ENCODE measurements around the gene GRN.

- TF ChIP-seq POLR2AphosphoS5 (IDR thresholded peaks at IDR 0.05) (no peak), CTCF (IDR thresholded peaks at IDR 0.05) (no peak), POLR2A (IDR thresholded peaks at IDR 0.05) (no peak)
Measured at GRCh38 chr17:44352828-44353671, 7.9 kb downstream of the GRN start.

All from breast epithelium (tissue), 3 donors.